HepG2 (cell line): ENCODE data around the gene DTX2.
"Not testable (repeated sequence)": the region's sequence is repeated elsewhere in the genome, so short reads cannot be mapped to it uniquely, and the experiment has no call there.

Experiments
- CHD2 ChIP-seq: IDR thresholded peaks from 2 replicates; pipeline ENCODE4 v1.6.1; 2011; ENCODE audit warnings: low read depth, low read length, improper control_type of control experiment
- CTCF ChIP-seq: sonication (generic); formaldehyde crosslinking; IDR thresholded peaks from 2 replicates; pipeline ENCODE4 v1.5.0; 2020; ENCODE audit warnings: mild to moderate bottlenecking, missing genetic modification reagents, moderate library complexity
- HDAC6 ChIP-seq: fragments of 200-600 bp; sonication (generic); IDR thresholded peaks from 2 replicates; pipeline ENCODE4 v1.7.0; 2017; ENCODE audit warnings: mild to moderate bottlenecking, antibody characterized with exemption, low read length, low read depth
- MYC ChIP-seq: sonication (generic); formaldehyde crosslinking; IDR thresholded peaks from 2 replicates; pipeline ENCODE4 v1.9.0; 2021; ENCODE audit warnings: missing genetic modification reagents, borderline replicate concordance

- TF ChIP-seq MYC, CTCF, CHD2, HDAC6: not testable (repeated sequence)
Observed at GRCh38 chr7:76526183-76526582, 64.7 kb downstream of the DTX2 start.
